Inflammatory macrophage treated with lipopolysaccharide for 1 hour (primary cell): Measurements from ENCODE around the gene CHL1.

Experiments used
- DNase-seq, 2 donors: peaks; one replicate each; pipeline ENCODE4 v3.0.0-alpha.2; 2020 to 2022

CHL1 gene

GRCh38 chr3:279325-279724 is 82.8 kb downstream of the CHL1 start:
- DNase-seq, result no peak

GRCh38 chr3:280681-281080 is 84.1 kb downstream of the CHL1 start:
- DNase-seq, result no peak

DNA sequence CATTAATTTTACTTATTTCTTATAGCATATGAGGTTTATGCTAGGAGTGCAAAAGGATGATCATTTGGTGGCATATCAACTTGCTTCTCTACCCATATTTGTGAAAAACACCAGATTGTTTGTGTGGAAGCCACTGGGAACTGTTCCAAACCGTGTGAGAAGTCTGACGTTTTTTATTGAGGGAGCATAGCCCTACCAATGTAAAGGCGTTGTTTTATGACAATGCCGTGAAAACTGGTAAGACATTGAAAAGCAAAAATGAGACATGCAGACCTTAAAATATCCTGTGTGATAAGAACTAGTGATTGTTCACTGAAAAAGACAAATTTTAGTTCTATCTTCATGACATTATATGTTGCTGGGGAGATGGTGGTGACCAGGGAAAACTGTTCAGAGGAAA is 87.8 kb downstream of the CHL1 start:
- no peak for DNase-seq

DNA sequence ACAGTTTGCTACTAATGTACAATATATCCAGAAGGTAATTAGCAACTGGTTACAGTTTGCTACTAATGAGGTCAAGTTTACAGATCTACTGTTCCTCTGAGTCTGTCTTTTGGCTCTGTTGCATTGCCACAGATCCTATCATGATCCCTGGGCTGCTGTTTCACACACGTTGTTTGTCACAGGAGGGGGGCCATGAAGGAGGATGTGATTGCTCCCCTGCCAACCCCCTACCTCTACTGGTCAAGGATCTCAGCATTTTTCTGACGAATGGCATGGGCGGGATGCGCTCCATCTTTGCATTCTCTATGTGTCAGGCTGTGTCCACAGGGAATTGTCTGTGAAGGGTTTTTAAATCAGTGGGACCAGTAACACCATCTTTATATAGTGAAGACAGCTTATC is 91.9 kb downstream of the CHL1 start:
- DNase-seq, result no peak

- no peak for DNase-seq
Measured at GRCh38 chr3:291028-291427, 94.5 kb downstream of the CHL1 start.

- no peak for DNase-seq
Measured at GRCh38 chr3:291646-292436, 95.3 kb downstream of the CHL1 start.

- DNase-seq, result no peak
Measured at GRCh38 chr3:294096-294495, 97.5 kb downstream of the CHL1 start.

- DNase-seq, result no peak
Measured at GRCh38 chr3:294581-294980, 98.0 kb downstream of the CHL1 start.

DNA sequence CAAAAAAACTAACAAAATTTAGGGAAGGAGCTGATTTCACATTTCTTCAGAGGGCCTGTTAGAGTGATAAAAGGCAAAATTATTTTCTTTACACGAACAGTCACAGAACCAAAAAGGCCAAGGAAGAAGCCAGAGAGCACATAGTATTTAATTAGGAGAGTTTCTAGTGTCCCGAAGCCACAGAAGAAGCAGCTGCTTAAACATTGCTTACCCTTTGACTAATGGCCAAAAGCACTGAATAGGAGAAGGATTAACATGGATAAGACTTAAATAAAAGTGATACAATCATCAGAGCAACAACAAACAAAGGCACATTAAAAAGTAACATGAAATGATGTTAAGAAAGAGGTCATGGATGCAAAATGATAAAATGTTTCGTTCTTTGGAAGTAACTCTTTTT is 98.6 kb downstream of the CHL1 start:
- no peak for DNase-seq

DNA sequence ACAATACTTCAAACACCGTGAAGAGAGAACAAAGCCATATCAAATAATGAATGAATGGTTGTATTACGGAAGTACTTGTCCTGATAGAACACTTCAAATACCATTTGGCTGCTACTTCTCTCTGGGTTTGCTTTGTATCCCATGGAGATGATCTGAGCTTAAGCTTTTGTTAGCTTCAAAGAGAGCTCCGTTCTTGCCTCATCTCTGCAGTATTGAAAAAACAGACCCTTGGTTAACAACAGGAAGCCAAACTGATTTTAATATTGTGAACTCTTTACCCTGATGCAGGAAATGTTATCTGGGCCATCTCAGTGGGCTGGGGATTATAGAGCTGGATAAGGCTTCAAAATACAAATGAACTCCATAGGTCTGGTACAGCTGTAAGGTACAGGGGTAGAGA is 101.0 kb downstream of the CHL1 start:
- no peak for DNase-seq

- DNase-seq, result no peak
Measured at GRCh38 chr3:299590-300301, 103.2 kb downstream of the CHL1 start.

GRCh38 chr3:307182-307581 is 110.6 kb downstream of the CHL1 start:
- no peak for DNase-seq

DNA sequence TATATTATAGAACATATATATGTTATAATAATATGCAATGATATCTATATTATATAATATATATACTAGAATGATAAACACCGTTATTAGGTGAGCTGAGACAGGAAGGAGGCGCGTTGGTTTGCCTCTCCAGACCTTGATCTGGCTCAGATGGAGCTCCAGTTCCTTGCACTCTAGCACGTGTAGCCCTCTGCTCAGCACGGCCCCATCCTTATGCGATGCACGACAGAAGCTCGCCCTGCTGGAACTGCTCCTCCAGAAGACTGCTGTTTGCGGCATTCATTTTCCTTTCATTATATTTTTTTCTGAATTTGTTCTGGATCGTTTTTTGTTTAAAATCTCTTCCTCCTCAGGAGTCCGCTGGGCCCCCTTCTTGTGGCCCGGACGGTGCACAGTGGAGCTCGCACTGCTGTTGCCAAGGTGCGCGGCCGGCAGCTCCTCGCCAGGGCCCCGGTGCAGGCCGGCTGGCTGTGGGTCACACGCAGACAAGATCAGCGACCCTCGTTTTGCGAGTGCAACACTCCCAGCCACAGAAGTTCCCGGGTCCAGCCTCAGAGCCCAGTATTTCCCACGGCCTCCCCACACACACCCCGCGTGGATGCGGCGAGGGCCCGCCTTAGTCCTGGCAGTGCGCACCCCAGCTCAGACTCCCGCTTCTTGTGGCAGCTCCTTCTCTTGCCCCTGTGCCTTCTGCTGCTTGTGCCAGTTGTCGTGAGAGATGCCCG is 112.2 kb downstream of the CHL1 start:
- DNase-seq, result no peak

DNA sequence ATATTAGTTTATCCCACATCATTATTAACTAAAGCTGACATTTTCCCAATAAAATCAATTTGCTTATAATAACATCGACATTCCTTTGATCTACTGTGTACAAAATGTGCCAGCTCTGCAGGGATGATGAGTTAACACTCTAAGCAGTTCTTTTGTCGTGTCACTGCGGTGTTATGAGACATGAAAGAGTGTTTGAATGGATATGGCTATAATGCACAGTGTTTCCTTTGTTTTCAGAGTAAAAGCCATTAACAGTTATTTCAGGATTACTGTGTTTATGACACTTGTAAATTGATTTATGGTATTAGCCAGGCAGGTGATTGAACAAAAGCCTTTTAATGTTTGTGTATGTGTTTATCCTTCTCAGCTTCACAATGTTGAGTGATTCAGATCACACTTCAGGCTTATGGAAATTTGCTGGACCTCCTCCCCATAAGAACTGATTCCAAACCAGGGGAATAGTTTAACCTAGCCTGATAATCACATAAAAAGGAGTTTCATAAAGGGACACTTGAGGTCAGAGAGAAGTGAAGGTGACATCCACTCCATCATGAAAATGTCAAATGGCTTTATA is 115.7 kb downstream of the CHL1 start:
- no peak for DNase-seq

- no peak for DNase-seq
Measured at GRCh38 chr3:312911-313310, 116.3 kb downstream of the CHL1 start.

DNA sequence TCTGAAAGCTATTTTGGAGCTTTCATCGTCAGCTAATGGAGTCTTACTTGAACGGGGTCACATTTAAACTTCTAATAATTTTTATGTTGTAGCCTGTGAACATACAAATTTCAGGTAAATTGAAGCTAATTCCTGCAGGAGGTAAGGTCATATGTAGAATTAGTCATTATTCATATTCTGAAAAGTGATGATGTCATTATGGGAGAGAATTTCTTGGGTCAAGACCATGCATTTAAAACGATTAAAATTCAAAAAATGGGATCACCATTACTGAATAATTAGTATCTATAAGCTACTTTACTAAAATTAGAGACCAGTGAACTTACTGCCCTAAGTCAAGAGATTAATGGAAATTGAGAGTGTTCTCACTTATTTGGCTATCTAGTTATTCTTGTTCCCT is 120.4 kb downstream of the CHL1 start:
- DNase-seq, result no peak

- no peak for DNase-seq
Measured at GRCh38 chr3:318903-319302, 122.3 kb downstream of the CHL1 start.

DNA sequence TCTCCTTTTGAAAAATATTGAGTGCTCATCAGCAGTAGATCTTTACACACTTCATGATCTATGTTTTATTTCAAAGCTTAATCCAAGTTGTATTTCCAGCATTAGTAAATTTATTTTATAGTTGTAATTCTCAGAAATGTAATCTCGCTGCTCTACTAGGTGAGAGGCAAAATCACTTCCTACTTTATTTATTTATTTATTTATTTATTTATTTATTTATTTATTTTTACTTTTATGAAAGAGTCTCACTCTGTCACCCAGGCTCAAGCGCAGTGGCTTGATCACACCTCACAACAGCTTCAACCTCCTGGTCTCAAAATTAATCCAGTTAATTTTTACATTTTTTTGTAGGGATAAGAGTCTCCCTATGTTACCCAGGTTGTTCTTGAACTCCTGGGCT is 127.9 kb downstream of the CHL1 start:
- no peak for DNase-seq

DNA sequence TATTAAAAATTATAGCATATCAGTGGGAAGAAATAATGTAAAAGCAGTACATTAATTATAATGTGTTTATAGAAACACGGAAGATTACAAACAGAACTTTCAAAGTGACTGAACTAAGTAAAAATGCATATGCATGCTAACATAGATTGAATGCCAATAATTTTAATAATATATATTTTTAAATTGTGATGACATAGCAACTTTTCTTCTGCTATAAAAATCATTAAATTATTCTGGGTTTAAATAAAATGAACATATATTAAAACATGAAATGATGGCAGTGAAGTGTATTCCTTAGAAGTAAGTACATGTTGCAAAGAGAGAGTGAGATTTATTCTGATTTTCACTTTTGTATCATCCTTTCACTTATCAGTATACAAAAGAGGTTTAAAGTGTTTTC is 128.9 kb downstream of the CHL1 start:
- no peak for DNase-seq

DNA sequence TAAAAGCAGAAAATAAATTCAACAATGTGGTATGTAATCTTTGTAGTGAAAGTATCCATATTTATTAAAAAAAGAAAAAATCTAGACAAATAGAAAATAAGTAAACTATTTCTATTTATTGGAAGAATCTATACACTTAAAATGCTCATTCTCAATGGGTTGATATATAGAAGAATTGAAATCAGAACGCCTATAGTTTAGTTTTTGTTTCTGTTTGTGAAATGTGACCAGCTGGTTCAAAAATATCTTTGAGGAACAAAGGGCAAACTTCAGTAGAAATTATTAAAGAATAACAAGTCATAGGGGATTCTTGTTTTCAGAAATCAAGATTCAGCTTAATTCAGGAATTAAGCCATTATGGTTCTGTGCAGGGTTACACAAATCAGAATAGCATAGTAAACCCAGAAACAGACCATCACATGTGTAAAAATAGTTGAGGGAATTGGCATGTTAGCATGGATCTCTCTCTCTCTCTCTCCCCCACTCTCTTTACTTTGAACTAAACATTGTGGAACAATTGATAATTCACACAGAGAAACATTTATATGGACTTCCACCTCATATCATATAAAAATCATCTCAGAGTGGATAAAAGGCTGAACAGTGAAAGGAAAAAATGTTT is 134.0 kb downstream of the CHL1 start:
- DNase-seq, result no peak

DNA sequence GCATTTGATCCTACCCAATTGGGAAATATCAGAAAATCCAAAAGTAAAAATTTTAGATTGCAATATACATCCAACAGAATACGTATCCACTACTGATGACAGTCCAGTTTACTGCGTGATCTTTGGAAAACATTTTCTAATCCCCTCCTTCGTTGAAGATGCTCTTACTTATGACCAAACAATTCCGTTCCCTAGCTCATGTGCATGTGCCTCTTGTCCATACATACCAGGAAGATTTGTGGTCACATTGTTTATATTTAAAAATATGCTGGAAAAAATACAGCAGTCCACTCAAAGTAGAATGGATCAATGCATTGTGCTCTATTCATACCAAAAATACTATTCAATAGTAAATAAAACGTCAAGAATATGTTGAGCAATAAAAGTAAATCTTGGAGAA is 135.3 kb downstream of the CHL1 start:
- no peak for DNase-seq

GRCh38 chr3:332701-333100 is 136.1 kb downstream of the CHL1 start:
- DNase-seq, result no peak

- no peak for DNase-seq
Measured at GRCh38 chr3:335240-335639, 138.7 kb downstream of the CHL1 start.
